Ecto neural progenitor cell (in vitro differentiated cells): ENCODE results near the gene KBTBD6.
"Not testable (repeated sequence)": the region's sequence is repeated elsewhere in the genome, so short reads cannot be mapped to it uniquely, and the experiment has no call there.

Source experiments
- DNase-seq: peaks from one replicate; pipeline ENCODE4 v3.0.0-alpha.2; 2018; ENCODE audit warnings: low spot score

The KBTBD6 gene

GRCh38 chr13:41136396-41137031, 3.9 kb upstream of the KBTBD6 start:
- DNase-seq, result no peak

DNA sequence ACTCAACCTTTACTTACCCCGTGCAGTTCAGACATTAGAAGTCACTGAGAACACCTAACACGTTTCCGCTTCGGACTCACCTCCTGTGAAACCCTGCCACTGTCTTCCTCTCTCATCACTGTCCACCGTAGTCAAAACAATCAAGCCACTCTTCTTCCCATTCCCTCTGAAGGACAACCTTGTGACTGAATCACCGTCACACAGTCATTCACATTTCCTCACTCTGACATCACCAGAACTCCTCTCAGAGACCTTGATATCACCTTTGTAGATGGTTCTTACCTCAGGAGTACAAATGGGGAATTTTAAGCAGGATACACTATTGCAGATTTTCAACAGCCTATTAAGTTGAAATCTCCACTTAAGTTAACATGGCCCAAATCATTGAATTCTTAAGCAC, 1.3 kb upstream of the KBTBD6 start:
- no peak for DNase-seq

DNA sequence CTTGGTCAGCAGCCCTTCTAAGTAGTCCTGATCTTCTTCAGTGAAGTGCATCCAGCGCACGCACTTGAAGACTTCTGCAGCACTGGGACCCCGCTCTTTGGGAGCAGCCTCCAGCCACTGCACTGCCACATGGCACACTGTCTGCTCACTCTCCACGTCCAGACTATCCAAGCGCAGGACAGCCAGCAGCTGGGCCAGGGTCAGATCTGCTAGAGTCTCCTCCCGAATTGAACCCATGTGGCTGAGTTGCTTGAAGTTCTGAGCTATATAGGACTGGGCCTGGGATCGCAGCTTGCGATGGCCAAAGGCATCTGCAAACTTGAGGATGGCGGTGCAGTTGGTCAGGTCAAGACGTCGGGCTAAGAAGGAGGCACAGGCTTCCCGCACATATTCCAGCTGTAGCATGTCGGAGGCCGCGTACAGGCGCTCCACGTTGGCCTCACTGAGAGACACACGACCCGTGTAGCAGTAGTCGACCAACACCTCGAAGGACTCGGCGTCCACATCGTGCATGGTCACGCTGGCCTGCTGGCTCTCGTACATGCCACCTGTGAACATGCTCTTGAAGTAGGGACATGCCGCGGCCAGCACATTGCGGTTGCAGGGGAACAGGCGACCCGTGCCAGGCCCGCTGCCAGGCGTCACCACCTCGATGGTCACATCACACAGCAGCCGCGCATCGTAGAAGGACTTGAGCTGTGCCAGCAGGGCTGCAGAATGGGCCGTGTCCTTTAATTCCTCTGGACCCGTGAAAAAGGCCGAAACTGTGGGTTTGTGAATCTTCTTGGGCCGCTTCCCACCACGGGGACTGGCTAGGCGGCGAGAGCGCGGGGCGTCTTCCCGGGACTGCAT, 716 bp downstream of the KBTBD6 start:
- not testable (repeated sequence) for DNase-seq

DNA sequence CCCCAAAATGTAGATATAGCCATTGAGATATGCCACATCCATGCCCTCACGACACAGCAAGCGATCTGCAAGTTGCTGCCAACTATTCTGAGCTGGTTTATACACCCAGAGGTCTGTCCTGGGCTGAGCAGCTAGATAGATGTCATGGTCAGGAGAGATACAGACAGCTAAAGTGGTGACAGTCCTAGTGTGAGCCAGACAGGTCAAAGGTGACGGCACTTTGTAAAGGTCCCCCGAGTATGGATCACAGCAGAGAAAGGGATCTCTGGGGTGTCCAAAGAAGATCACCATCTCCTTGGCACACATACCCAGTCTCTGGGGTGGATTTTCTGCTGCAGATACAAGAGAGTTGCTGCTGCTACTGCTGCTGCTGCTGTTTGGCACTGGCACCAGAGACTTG, 1.4 kb downstream of the KBTBD6 start:
- not testable (repeated sequence) for DNase-seq

DNA sequence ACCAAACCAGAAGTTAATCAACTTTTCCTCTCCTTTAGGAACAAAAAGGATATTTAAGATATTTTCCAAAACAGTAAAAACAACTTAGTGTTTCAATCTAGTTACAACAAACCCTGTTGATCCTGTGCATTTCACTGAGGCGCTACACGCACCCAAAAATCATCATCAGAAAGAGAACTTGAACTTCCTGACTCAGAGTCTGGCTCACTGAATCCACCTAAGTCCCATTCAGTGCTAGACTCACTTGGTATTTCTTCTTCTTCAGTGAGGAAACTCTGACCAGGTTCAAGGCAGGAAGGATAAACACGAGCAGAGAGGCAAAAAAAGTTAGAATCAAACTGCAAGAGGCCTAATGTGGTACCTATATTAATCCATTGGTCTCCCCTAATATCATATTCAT, 2.2 kb downstream of the KBTBD6 start:
- DNase-seq, result no peak

DNA sequence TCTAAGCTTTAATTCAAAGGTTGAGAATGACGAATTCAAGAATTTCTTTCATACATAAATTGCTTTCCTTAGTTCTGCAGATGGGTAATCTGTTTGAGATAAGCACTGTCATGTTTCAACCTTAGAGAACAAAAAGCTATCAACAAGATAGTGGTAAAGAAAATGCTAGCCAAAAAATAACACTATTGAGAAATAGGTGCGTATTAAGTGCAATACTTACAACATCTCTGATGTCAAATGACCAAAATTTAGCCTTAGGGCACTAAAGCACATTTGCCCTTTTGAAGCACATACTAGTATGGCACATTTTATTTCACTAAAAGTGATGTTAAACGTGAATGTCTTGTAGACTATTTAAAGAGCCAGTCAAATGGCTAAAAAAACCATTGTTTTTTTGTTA, 4.9 kb downstream of the KBTBD6 start:
- DNase-seq, result no peak

- no peak for DNase-seq
Measured at GRCh38 chr13:41122838-41123237, 9.8 kb downstream of the KBTBD6 start.

DNA sequence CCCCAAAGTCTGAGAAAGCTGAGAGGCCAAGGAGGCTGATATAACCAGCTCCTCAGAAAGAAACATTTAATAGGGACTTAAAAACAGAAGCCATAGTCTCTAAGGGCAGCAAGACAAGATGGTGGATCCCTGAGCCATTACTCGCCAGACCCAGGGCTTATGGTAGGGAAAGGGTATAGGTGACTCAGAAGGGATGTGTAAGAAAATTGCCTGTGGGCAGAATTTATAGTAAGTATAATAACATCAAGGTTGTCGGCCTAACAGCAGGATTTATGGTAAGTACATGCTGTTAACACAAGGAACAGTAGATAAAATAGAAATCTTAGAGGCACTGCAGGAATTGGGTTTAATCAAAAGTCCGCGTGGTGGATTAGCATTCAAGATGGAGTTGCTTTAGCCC, 14.7 kb downstream of the KBTBD6 start:
- no peak for DNase-seq

- DNase-seq, result no peak
Measured at GRCh38 chr13:41111454-41111853, 21.1 kb downstream of the KBTBD6 start.

- DNase-seq, result peak; percentile 80
Measured at GRCh38 chr13:41107584-41108014, 25.0 kb downstream of the KBTBD6 start.

- peak; percentile 64 for DNase-seq
Measured at GRCh38 chr13:41107104-41107571, 25.5 kb downstream of the KBTBD6 start.

DNA sequence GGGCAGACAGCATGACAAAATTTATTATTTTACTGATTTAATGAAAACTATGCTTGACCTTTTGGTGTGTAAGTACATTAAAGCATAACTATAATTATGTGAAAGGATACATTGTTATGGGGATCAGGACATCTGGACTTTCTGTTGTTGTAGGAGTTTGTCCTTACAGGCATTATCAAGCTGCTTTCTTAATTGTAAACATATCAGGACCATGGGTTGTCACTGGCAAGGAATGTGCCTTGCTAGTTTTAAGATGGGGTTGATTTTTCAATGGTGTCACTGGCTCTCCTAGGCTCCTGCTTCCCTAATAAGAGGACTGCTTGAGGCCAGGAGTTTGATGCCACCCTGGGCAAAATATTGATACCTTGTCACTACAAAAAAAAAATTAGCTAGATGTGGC, 32.6 kb downstream of the KBTBD6 start:
- no peak for DNase-seq

- no peak for DNase-seq
Measured at GRCh38 chr13:41098761-41099160, 33.8 kb downstream of the KBTBD6 start.

DNA sequence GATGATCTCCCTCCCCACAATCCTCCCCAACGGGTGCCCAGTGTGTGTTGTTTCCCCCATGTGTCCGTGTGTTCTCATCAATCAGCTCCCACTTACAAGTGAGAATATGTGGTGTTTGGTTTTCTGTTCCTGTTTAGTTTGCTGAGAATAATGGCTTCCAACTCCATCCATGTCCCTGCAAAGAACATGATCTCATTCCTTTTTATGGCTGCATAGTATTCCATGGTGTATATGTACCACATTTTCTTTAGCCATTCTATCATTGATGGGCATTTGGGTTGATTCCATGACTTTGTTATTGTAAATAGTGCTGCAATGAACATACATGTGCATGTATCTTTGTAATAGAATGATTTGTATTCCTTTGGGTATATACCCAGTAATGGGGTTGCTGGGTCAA, 36.9 kb downstream of the KBTBD6 start:
- not testable (repeated sequence) for DNase-seq

DNA sequence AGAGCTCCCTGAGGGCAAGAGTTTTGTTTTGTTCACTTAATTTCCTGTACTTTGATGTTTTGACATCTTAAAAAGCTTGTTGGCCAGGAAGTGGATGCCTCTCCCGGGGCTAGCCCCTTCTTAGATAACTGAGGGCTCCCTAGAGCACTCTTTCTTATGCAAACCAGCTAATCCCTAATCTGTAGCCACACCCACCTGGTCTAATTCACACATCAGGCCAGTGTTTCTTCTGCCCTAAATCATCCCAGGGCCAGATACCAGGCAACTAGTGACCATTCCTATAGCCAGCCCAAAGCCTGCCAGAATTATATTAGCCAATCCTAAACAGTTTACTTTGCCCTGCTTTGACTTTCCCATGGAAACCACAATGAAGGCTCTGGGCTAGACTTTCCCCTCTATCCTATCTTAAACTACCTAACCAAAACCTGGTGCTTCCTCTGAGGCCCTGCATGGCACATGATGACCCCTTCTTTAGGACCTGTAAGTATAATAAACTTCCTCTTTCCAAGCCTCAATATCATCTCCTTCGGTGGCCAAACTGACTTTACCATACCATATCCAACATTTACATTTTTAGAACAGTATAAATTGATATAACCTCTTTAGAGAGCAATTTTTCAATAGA, 46.5 kb downstream of the KBTBD6 start:
- DNase-seq, result no peak

- DNase-seq, result no peak
Measured at GRCh38 chr13:41079725-41080124, 52.9 kb downstream of the KBTBD6 start.
